Measurements from ENCODE around the gene PARM1. TPM values are rescaled to one million over a fixed set of nuclear protein-coding genes. Genes with fewer than 3 reads are reported as not detected.
"Not testable (repeated sequence)": the region's sequence is repeated elsewhere in the genome, so short reads cannot be mapped to it uniquely, and the experiment has no call there.

Gene PARM1
- polyA plus RNA-seq, 3 donors = 43.8 to 67.3 (median 61.3) TPM

DNA sequence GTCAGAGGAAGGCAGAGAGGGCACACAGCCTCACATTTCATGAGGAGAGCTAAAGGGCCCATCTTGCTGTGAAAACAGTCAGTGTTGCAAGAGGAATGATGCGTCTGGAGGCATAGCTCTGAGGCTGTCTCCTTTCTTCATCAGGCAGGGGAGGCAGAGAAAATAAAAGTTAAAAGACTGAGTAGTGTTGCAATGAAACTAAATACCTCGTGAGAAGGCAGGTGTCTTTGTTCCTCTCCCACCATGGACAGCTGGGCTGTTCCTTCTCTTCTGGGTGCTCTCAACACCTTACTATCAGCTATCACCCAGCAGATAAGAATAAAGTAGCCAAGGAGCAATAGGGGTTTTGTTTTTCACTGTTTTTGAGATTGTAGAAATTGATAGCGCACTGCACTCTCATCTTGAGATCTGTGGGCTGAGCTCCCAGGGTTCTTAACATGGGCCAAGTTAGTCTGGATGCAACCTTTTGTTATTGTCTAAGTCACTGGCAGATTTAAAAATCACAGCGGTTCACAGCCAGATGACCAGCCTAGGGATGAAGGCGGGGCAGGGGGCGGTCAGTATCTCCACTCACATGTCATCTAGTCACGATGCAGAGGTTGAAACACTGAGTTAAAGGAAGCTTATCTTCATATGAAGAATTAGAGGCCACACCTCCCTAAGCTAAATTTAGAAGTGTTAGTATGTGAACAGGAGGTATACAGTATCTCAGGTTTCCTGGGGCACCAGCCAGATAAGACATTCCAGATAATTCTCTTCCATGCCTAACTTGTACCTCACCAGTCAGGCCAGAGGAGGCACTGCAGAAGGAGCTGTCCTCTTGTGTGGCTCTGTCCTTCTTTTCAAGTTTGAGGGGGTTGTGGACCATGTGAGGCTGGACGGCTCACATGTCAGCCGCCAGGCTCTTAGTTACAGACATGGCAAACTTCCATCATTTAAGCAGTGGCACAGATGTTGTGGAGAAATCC is 36.9 kb downstream of the PARM1 start:
- DNase-seq (ENCODE audit: extremely low read depth in 1 of 11, low read depth in 9 of 11, low spot score in 4 of 11) = no peak

DNA sequence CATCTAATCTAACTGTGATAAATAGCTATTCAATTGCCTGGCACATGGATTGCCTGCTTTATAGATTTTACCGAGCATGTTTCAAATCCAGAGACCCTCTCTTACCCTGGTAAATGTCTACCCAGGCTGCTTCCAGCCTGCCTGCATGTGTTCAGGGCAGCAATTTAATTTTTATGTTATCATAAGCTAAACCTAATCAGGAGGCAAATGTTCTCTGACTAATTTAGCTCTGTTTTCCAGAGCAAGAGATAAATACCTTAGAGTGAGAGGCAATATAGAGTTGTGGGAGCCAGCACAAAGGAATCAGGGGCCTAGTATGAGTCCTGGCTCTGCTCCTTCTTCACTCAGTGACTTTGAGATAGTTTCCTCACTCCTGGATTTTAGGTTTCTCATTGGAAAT is 37.7 kb downstream of the PARM1 start:
- DNase-seq (ENCODE audit: extremely low read depth in 1 of 11, low read depth in 9 of 11, low spot score in 4 of 11) = no peak

GRCh38 chr4:74971862-74972261 is 38.9 kb downstream of the PARM1 start:
- no peak for DNase-seq (ENCODE audit: extremely low read depth in 1 of 11, low read depth in 9 of 11, low spot score in 4 of 11)

GRCh38 chr4:74975082-74975481 is 42.2 kb downstream of the PARM1 start:
- no peak for DNase-seq (ENCODE audit: extremely low read depth in 1 of 11, low read depth in 9 of 11, low spot score in 4 of 11)

GRCh38 chr4:74975848-74976824 is 43.2 kb downstream of the PARM1 start:
- DNase-seq (ENCODE audit: extremely low read depth in 1 of 11, low read depth in 9 of 11, low spot score in 4 of 11) = peak in 1 of 11 donors; percentile 9

- no peak for DNase-seq (ENCODE audit: extremely low read depth in 1 of 11, low read depth in 9 of 11, low spot score in 4 of 11)
These were observed 49.8 kb downstream of the PARM1 start for GRCh38 chr4:74982546-74983252.

DNA sequence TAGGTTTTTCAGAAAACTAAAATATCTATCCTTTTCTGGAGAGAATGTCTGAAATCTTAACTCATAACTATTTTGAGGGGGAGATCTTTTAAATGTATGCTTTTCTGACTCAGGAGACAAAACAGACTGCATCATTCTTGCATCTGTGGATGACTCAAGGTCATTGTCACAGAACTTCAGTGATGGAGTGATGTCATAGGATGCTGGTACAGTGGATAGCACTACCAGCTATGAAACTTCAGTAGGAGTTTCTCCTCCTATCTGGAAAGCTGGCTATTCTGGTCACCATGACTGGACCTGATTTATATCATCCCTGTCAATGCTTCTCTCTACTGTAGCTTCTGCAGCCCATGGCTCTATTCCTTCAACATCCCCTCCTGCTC is 50.3 kb downstream of the PARM1 start:
- DNase-seq (ENCODE audit: extremely low read depth in 1 of 11, low read depth in 9 of 11, low spot score in 4 of 11) = no peak

DNA sequence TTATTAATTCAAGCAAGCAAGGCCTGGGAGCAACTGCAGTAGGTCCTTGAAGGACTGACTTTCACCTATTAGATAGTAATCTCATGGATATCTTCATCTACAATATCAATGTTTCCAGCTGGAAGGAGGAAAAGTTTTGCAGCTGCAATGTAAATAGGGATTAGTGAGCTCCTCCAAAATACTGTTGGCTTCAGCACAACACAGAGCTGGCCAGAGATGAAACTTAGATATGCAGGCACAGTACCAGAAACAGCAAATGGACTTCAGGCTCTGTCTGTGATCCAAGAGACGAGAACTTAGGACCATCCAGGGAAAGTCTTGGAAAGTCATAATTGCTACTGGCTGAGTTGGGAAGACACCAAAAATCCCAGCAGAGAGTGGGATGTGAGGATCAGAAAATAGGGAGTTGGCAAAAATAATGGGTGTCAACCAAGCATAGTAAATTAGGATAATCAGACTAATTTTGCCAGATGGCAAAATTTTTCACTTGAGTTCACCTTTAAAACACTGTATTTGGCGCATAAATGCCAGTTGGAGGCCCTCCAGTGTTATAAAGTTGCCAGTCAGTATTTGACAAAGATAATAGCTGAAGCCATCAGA is 57.5 kb downstream of the PARM1 start:
- DNase-seq (ENCODE audit: extremely low read depth in 1 of 11, low read depth in 9 of 11, low spot score in 4 of 11) = no peak

- DNase-seq (ENCODE audit: extremely low read depth in 1 of 11, low read depth in 9 of 11, low spot score in 4 of 11) = not testable (repeated sequence)
These were observed 61.5 kb downstream of the PARM1 start for GRCh38 chr4:74994436-74994835.

DNA sequence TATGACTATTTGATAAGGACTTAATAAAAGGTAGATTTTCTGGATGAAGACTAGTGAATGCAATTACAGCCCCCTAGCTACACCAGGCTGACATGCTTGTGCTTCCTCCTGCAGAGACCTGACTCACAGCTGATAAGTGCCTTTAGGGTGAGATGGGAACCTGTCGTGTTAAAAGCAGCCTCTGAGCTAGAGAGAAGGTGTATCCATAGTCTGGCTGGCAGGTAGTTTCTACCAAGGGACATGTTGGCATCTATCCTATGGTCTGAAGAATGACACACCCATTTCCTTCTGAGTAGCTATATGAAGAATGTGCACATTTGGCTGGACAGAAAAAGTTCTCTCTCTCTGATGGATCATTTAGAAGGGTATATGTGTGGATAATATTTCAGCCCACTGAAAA is 64.1 kb downstream of the PARM1 start:
- no peak for DNase-seq (ENCODE audit: extremely low read depth in 1 of 11, low read depth in 9 of 11, low spot score in 4 of 11)

GRCh38 chr4:74997948-74998729 is 65.2 kb downstream of the PARM1 start:
- DNase-seq (ENCODE audit: extremely low read depth in 1 of 11, low read depth in 9 of 11, low spot score in 4 of 11) = no peak

GRCh38 chr4:74999714-75000309 is 66.9 kb downstream of the PARM1 start:
- no peak for DNase-seq (ENCODE audit: extremely low read depth in 1 of 11, low read depth in 9 of 11, low spot score in 4 of 11)

GRCh38 chr4:75001871-75002270 is 69.0 kb downstream of the PARM1 start:
- no peak for DNase-seq (ENCODE audit: extremely low read depth in 1 of 11, low read depth in 9 of 11, low spot score in 4 of 11)

DNA sequence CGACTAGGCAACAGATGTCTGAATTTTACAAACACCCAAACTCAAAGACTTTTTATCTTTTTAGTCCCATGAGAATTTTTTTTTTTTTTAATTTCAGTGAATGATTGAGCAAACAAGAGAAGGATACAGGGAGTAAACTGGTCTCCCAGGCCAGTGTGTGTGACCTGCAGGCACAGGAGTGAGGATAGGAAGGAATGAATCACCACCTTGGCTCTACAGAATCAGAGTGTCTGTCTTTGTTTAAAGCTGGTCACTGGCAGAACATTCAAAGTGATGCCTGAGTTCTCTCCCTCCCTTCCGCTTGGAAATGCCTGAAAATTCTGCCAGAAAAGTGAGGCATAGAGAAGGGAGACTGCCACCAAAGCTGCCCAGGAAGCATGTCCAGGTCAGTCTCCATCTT is 69.5 kb downstream of the PARM1 start:
- DNase-seq (ENCODE audit: extremely low read depth in 1 of 11, low read depth in 9 of 11, low spot score in 4 of 11) = no peak

DNA sequence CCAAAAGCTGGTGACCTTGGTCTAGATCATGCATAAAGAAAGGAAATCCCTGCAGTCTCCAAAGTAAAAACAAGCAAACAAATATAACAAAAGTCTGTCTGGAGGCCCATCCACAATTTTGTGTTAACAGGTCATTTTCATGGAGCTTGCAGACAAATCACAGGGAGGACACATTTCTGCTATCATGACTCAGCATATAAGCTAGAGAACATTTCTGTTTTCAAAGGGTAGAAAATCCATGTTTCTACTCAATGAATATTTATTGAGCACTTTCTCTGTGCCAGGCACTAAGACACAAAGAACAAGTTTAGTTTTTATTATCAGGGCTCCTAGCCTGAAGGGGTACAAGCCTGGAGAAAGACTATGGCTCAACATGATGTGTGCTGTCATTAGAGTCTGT is 71.1 kb downstream of the PARM1 start:
- DNase-seq (ENCODE audit: extremely low read depth in 1 of 11, low read depth in 9 of 11, low spot score in 4 of 11) = no peak

- DNase-seq (ENCODE audit: extremely low read depth in 1 of 11, low read depth in 9 of 11, low spot score in 4 of 11) = no peak
These were observed 72.1 kb downstream of the PARM1 start for GRCh38 chr4:75004755-75005668.

DNA sequence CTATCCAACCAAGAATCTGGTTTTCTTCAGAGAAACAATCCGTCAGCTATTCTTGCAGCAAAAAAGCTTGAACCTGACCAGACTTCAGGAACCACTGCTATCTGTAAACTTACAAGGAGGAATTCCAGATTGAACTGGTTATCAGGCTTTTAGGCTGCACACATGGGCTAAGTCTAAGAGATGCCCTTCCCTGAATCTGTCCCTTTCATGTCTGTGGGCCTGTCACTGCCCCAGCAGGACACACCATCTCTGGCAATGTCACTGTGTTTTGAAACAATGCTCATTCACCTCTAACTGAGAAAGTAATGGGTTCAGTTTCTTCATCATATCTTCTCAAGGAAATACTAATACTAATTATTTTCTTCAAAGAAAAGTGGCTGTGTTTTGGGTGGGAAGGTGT is 72.8 kb downstream of the PARM1 start:
- DNase-seq (ENCODE audit: extremely low read depth in 1 of 11, low read depth in 9 of 11, low spot score in 4 of 11) = no peak

All from renal cortex interstitium (tissue), 11 donors.